Measurements from ENCODE around the gene JMJD7.

DNA sequence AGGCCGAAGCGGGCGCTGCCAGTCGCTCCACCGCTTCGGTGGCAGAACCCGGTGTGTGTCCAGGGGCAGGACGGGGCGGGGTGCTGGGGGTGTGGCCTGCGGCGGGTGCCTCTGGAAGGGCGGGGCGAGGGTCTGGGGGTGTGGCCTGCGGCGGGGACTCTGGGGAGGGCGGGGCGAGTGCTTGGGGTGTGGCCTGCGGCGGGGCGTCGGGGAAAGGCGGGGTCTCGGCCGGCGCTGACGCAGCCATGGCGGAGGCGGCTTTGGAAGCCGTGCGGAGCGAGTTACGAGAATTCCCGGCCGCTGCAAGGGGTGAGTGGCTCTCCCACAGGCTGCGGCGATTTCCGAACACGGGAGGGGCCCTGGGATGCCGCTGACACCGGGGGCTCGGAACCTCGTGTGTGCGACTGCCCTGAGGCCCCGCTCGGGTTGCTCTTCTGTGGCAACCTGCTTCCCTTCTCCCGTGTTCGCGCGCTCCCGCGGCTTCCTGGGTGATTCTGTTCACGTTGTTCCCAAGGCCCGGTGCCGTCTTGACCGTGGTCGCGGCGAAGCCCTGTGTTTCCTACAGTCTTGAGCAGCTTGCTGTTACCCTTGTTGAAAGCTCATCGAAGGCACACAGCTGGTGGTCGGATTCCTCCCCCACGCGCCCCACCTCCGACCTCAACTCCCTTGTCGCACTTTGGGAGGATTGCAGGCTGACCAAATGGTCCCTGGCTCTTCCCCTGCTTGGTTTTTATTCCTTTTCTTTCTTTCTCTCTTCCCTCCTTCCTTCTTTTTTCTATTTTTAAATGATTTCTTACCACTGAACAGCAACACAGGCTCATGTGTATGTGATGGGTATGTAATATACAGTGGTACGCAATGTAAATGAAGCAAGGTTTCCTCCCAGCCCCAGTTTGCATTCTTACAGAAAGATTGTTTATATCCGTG is at the start of gene JMJD7:
- TF ChIP-seq, protein P1, sequence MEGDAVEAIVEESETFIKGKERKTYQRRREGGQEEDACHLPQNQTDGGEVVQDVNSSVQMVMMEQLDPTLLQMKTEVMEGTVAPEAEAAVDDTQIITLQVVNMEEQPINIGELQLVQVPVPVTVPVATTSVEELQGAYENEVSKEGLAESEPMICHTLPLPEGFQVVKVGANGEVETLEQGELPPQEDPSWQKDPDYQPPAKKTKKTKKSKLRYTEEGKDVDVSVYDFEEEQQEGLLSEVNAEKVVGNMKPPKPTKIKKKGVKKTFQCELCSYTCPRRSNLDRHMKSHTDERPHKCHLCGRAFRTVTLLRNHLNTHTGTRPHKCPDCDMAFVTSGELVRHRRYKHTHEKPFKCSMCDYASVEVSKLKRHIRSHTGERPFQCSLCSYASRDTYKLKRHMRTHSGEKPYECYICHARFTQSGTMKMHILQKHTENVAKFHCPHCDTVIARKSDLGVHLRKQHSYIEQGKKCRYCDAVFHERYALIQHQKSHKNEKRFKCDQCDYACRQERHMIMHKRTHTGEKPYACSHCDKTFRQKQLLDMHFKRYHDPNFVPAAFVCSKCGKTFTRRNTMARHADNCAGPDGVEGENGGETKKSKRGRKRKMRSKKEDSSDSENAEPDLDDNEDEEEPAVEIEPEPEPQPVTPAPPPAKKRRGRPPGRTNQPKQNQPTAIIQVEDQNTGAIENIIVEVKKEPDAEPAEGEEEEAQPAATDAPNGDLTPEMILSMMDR (IDR thresholded peaks at IDR 0.05; ENCODE audit: low read length), result no peak
- no peak for TF ChIP-seq EZH2 (IDR thresholded peaks at IDR 0.05; ENCODE audit: borderline replicate concordance, low read length)
